Panc1 (cell line): ENCODE measurements around the gene CPEB2. TPM values are rescaled to one million over a fixed set of nuclear protein-coding genes. Genes with fewer than 3 reads are reported as not detected.

ENCODE experiments used
- ATAC-seq: fragments of 200-7000 bp; cut with Tn5 transposase; 2 replicates; pipeline ENCODE4 v1.9.1; 2020; ENCODE audit warnings: mild to moderate bottlenecking, moderate library complexity
- BruUV-seq: library from RNA; stranded (reverse); fragments of 400-500 nt; replicated peaks from 2 replicates; lab custom pipeline; 2021; lab: Mats Ljungman, UMichigan
- CTCF ChIA-PET: fragments of 300-600 bp; sonication (Branson Sonifier 250); formaldehyde crosslinking; loops from one replicate; lab custom pipeline; 2022; ENCODE audit warnings: antibody characterized with exemption; lab: Charles Lee
- POLR2A ChIA-PET: fragments of 300-600 bp; sonication (Branson Sonifier 250); formaldehyde crosslinking; loops from one replicate; lab custom pipeline; 2022; ENCODE audit warnings: antibody characterized with exemption; lab: Charles Lee
- DNase-seq: peaks from one replicate; pipeline ENCODE4 v3.0.0-alpha.2; 2010; ENCODE audit warnings: low read depth, low spot score
- H3K27ac ChIP-seq: 2 replicates; pipeline ENCODE4 v1.5.1; 2011; ENCODE audit warnings: mild to moderate bottlenecking, low read length, inconsistent platforms
- H3K27me3 ChIP-seq: fragments of 200-500 bp; sonication (Bioruptor generic); 2 replicates; pipeline ENCODE4 v1.6.0; 2014; ENCODE audit warnings: low read length, inconsistent platforms; ENCODE audit not compliant: control insufficient read depth, insufficient read depth
- H3K36me3 ChIP-seq: fragments of 200-500 bp; sonication (Bioruptor generic); 2 replicates; pipeline ENCODE4 v1.5.1; 2014; ENCODE audit warnings: inconsistent platforms, mild to moderate bottlenecking, low read length, moderate library complexity; ENCODE audit not compliant: control insufficient read depth, insufficient read depth
- H3K4me1 ChIP-seq: 2 replicates; pipeline ENCODE4 v1.5.1; 2011; ENCODE audit warnings: inconsistent platforms, mild to moderate bottlenecking, low read length, moderate library complexity; ENCODE audit not compliant: control insufficient read depth, insufficient read depth
- H3K4me3 ChIP-seq, 2 experiments: 2 replicates each; pipeline ENCODE4 v1.5.1; 2011 to 2012; ENCODE audit warnings: low read depth in 2 of 2, low read length in 2 of 2, mild to moderate bottlenecking in 2 of 2, inconsistent platforms in 1 of 2, moderate library complexity in 1 of 2
- H3K9me3 ChIP-seq: fragments of 200-500 bp; sonication (Bioruptor generic); 2 replicates; pipeline ENCODE4 v1.5.1; 2014; ENCODE audit warnings: low read depth, mild to moderate bottlenecking, inconsistent platforms, low read length, moderate library complexity; ENCODE audit not compliant: control insufficient read depth, insufficient read depth
- POLR2AphosphoS5 ChIP-seq: IDR thresholded peaks from 2 replicates; pipeline ENCODE4 v1.6.1; 2012; ENCODE audit warnings: mild to moderate bottlenecking, low read depth, low read length, moderate library complexity
- SIN3A ChIP-seq: IDR thresholded peaks from 2 replicates; pipeline ENCODE4 v1.6.1; 2012; ENCODE audit warnings: low read depth, mild to moderate bottlenecking, low read length, moderate library complexity, borderline replicate concordance; ENCODE audit not compliant: insufficient read depth
- TCF7L2 ChIP-seq: IDR thresholded peaks from 2 replicates; pipeline ENCODE4 v1.6.1; 2011; ENCODE audit warnings: mild to moderate bottlenecking, low read depth, low read length, inconsistent platforms
- in situ Hi-C: cut with HindIII; loops from 2 replicates; pipeline ENCODE4 v1.10.0; 2016; ENCODE audit warnings: low sequenced_read_pairs, low pct_unique_long_range_greater_than_20kb
- intact Hi-C: fragments of 100-400 bp; cut with micrococcal nuclease; formaldehyde crosslinking; loops from one replicate; pipeline ENCODE4 v1.10.0; 2022; ENCODE audit not compliant: unreplicated experiment
- total RNA-seq: library from RNA; stranded (reverse); gene quantifications from one replicate; pipeline ENCODE4 v1.2.1, GENCODE V29; 2021; ENCODE audit not compliant: unreplicated experiment
- TF ChIP-seq, protein P1 (sequence below): fragments of 450-650 bp; IDR thresholded peaks from 2 replicates; pipeline ENCODE4 v1.5.1; 2017; ENCODE audit warnings: mild to moderate bottlenecking
- TF ChIP-seq, protein P2 (sequence below), 2 experiments: IDR thresholded peaks; 2 replicates each; pipeline ENCODE4 v1.6.1; 2011 to 2012; ENCODE audit warnings: low read depth in 2 of 2, control low read depth in 1 of 2, low read length in 1 of 2, mild to moderate bottlenecking in 1 of 2, moderate library complexity in 1 of 2; ENCODE audit not compliant: insufficient read depth in 1 of 2

The CPEB2 gene
- total RNA-seq, 1 experiment from 2014 or later, result 7.2 TPM

DNA sequence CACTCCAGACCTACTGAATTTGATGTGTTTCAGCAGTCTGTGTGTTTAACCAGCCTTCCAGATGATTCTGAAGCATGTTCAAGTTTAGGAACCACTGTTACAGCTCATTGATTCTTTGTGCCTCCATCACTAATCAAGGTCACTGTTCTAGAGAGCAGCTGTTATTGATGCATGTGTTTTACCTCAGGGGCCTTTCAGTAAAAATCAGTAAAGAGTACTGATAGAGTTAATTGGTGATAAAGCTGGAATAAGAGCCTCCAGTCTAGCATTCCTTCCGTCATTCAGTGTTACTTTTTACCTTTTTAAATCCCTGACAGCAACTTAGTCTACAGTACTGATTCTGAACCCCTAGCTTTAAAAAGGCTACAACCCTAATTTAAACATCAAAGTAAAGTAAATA lies 12.9 kb downstream of the CPEB2 start:
- BruUV-seq, result no TSS peak
- in situ Hi-C loops (no loop called here), intact Hi-C loops (no loop called here)
- no peak for ATAC-seq
- no peaks in the 10 kb centered on the region; the same call in 1 of the 2 replicates for H3K36me3 ChIP-seq
- no peaks in the 10 kb centered on the region for H3K4me1 ChIP-seq
- ChIA-PET CTCF (no interaction called here), POLR2A (no interaction called here)
- H3K27me3 ChIP-seq, result no peaks in the 10 kb centered on the region
- no peak overlapping the region for H3K27ac ChIP-seq
- no peak overlapping the region for H3K4me3 ChIP-seq
- no peak for DNase-seq
- H3K9me3 ChIP-seq, result no peaks in the 10 kb centered on the region
- TF ChIP-seq SIN3A (no peak), TCF7L2 (no peak), POLR2AphosphoS5 (no peak)
- TF ChIP-seq, protein P1, sequence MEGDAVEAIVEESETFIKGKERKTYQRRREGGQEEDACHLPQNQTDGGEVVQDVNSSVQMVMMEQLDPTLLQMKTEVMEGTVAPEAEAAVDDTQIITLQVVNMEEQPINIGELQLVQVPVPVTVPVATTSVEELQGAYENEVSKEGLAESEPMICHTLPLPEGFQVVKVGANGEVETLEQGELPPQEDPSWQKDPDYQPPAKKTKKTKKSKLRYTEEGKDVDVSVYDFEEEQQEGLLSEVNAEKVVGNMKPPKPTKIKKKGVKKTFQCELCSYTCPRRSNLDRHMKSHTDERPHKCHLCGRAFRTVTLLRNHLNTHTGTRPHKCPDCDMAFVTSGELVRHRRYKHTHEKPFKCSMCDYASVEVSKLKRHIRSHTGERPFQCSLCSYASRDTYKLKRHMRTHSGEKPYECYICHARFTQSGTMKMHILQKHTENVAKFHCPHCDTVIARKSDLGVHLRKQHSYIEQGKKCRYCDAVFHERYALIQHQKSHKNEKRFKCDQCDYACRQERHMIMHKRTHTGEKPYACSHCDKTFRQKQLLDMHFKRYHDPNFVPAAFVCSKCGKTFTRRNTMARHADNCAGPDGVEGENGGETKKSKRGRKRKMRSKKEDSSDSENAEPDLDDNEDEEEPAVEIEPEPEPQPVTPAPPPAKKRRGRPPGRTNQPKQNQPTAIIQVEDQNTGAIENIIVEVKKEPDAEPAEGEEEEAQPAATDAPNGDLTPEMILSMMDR, result no peak
- TF ChIP-seq, protein P2, sequence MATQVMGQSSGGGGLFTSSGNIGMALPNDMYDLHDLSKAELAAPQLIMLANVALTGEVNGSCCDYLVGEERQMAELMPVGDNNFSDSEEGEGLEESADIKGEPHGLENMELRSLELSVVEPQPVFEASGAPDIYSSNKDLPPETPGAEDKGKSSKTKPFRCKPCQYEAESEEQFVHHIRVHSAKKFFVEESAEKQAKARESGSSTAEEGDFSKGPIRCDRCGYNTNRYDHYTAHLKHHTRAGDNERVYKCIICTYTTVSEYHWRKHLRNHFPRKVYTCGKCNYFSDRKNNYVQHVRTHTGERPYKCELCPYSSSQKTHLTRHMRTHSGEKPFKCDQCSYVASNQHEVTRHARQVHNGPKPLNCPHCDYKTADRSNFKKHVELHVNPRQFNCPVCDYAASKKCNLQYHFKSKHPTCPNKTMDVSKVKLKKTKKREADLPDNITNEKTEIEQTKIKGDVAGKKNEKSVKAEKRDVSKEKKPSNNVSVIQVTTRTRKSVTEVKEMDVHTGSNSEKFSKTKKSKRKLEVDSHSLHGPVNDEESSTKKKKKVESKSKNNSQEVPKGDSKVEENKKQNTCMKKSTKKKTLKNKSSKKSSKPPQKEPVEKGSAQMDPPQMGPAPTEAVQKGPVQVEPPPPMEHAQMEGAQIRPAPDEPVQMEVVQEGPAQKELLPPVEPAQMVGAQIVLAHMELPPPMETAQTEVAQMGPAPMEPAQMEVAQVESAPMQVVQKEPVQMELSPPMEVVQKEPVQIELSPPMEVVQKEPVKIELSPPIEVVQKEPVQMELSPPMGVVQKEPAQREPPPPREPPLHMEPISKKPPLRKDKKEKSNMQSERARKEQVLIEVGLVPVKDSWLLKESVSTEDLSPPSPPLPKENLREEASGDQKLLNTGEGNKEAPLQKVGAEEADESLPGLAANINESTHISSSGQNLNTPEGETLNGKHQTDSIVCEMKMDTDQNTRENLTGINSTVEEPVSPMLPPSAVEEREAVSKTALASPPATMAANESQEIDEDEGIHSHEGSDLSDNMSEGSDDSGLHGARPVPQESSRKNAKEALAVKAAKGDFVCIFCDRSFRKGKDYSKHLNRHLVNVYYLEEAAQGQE (IDR thresholded peaks at IDR 0.05; ENCODE audit: insufficient read depth in 1 of 2, low read depth in 2 of 2, low read length in 1 of 2), result no peak

DNA sequence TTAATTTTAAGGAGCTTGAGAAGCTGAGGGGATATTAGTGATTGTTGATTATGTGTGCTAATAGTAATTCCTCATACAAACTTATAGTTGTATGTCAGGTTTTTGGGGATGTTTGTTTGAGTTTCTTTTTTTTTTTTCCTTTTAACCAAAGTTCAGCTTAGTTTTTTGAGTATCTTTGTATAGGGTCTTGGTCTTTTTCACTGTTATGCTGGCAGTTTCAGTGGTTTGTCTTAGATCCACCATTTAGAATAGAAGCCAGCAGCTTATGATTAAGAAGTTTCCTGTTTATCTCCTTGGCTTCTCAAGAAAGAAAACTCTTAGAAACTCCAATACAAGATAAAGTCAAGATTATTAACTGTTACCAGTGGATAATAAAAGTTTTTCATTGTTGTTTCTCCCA lies 16.1 kb downstream of the CPEB2 start:
- CTCF ChIA-PET, result no interaction called here
- H3K4me1 ChIP-seq, result no peaks in the 10 kb centered on the region
- ATAC-seq (no peak), DNase-seq (no peak)
- in situ Hi-C loops, result no loop called here
- intact Hi-C loops, result no loop called here
- TF ChIP-seq, protein P1, result no peak
- TF ChIP-seq, protein P2 (IDR thresholded peaks at IDR 0.05; ENCODE audit: insufficient read depth in 1 of 2, low read depth in 2 of 2, low read length in 1 of 2), result no peak
- TF ChIP-seq SIN3A (no peak), POLR2AphosphoS5 (no peak), TCF7L2 (no peak)
- no peak overlapping the region for H3K27ac ChIP-seq
- BruUV-seq, result no TSS peak
- H3K27me3 ChIP-seq, result no peaks in the 10 kb centered on the region
- no peak overlapping the region for H3K4me3 ChIP-seq
- H3K36me3 ChIP-seq, result no peaks in the 10 kb centered on the region; the same call in 1 of the 2 replicates
- no peaks in the 10 kb centered on the region for H3K9me3 ChIP-seq
- POLR2A ChIA-PET, result interaction anchor here (0.7 kb wide), 1 partner anchor 779 kb away, joined by 3 read pairs; no protein-coding TSS in a partner anchor
